HL-60/S4 treated with retinoic acid at 250 ng/mL for 4 days and 3 days (cell line): ENCODE data around the gene STXBP6.

Experiments
- in situ Hi-C: fragments of 300-500 bp; cut with MboI; formaldehyde crosslinking; loops from 2 replicates; pipeline ENCODE4 v1.7.0; 2022; ENCODE audit warnings: low sequenced_read_pairs

STXBP6 gene

DNA sequence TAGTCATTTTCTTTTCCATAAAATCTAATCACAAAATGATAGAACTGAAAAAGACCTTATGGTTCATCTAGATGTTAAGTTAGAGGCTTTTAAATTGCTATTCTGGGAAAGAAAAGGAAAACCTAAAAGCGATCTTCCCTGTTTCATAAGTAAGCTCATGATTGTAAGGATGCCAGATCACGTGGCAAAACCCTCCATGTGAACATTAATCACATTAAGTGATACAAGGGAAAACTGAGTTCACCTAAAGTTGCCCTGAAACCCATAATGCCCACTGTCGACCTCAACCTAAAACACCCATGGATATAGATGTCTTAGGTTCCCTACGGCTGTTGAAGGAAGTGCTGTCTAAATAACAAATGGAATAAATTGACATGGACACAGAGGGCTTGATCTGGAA, 3.0 kb upstream of the STXBP6 start:
- in situ Hi-C loops = no loop called here

DNA sequence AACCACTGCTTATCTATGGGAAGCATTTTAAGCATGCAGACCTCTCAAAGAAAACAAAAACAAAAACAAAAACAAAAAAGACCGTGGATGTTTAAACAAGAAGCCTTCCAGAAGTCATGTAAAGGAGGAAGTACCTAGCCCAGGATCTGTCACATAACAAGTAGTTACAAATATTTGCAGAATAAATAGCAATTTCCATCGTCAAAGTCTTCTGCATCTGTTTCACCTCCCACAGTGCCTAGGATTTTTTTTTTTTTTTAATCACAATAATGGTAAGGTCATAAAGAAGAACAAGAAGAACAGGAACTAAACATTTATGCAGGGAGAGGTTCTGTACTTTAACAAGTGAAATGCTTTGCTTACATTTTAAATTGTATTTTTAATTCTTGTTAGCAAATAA, 2.4 kb upstream of the STXBP6 start:
- in situ Hi-C loops = no loop called here

DNA sequence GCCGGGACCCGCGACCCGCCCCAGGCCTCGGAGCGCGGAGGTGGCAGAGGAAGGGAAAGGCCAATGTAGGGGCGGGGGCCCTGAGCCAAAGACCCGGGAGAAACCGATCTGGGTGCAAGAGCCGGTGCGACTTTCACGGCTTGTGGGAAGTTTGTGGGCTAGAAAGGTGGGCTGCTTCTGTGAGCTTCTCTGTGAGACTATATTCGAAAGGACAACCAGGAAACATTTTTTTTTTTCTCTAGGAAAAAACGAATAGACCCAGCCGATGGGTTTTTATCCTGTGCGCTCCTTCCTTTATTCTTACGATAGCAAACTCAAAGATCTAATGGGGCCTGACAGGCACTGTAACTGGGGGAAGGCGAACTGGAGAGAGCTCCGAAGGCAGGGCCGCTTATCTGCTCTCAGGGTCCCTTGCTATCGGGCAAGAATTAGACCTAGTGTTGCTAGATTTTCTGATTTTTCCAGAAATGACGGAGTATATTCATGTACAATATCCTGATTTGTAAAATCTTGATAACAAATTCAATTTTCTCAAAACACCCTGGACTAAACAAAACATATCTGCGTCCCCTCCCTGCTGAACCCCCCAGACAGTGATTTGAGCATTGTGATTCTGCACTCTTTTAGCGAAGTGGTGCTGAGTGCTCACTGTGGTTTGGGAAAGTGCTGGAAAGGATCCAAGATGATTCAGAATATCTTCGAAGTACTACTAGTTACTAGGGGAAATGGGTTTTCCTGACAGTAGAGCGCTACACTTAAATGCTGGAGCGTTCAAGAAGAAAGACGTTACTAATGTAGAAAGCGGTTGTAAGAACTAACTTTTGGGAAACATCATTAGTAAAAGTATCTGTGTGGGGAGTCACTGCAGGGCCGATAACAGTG, 563 bp upstream of the STXBP6 start:
- in situ Hi-C loops = no loop called here

DNA sequence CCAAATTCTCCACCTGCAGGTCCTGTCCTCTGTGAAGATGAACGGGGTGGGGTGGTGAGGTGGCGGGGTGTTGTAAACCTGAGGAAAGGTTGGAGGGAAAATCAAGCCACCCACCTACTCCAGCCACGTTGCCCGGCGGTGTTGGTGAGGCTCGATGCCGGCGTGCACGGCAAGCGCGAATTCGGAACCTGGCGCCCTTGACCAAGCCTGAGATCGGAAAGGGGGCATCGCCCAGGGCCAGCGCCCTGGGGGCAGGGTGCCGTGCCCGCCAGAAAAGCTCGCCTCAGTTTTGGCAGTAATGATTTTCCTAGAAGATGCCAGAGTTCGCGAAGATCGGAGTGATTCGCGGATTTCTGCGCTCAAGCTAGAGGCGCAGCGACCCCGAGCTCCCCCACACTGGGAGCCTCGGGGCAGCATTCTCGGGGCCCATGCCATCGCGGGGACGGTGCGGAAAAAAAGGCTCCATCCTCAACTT, 817 bp downstream of the STXBP6 start:
- in situ Hi-C loops = no loop called here

DNA sequence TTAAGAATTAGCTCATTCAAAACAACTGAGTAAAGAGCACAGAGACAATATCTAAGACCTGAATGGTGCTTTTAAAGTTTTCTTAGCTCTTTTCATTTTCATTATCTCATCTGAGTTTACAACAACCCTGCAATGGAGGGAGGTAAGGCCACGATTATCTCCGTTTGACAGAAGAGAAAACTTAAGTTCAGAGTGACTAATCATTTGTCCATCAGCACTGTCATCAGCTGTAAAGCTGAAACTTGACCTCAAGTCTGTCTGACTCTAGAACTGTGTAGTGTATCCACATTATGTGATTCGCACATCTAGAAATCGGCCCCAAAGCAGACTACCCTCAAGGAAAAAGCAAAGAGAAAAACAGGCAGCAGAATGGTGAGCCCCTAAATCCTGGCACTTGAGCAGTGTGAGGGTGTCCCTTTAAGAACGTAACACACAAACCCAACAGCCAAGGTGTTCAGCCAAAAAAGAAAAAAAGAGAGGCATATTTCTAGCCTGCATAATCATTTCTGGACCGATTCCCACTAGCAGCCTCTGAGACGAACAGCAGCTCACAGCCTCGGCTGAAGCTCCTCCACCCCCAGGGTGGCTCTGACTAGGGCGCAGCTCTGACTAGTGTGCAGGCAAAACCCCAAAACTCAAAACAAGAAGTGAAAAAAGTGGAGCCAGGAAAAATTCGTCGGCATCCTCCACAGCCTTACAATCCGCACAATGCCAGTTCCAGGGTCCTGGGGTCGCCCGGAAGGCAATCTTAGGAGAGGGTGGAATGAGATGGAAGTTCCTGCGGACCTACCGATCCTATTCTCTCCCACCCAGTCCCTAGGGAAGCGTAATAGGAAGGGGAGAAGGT, 1.6 kb downstream of the STXBP6 start:
- in situ Hi-C loops = no loop called here

DNA sequence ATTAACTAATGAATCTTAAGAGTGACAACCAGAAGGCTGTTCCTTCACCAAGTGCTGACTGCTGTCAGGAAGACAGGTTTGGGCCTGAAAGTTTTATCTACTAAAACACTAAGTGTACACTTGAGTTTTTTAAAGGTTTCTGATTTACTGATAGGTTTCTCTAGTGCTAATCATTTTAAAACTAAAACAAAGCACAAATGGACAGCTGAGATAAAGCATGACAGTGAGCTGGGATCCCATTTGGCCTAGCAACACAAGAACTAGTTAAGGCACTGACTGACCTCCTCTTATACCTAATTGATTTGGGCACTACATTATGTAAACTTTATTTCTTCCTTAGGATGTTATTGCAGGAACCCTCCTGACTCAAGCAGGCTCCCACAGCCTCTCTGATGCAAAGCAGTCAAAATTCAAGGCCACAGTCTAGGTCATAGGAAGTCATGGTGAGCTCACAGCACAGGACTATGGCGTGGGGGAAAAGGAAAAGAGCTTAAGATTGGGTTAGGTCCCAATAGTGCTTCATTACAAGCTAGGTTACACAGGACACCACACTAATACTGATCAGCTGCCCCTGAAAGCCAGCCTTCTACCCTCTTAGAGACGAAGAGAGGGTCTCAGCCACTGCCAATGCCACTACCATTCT, 3.5 kb downstream of the STXBP6 start:
- in situ Hi-C loops = no loop called here

DNA sequence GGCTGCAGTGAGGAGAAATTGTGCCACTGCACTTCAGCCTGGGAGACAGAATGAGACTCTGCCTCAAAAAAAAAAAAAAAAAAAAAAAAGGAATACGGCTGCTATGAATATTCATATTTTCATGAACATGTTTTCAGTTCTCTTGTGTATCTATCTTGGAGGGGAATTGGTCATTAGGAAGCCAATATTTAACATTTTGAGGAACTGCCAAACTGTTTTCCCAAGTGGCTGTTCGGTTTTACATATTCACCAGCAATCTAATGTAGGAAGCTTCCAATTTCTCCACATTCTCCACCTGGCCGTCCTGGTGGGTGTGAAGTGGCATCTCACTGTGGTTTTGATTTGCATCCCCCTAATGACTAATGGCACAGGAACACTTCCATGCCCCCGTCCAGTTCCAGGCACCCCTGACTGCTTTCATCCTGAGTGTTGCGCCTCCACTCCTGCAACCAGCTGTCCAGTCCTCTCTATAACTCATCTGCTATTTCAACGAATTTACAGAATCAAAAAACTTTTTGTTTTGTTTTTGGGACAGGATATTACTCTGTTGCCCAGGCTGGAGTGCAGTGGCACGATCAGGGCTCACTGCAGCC, 5.7 kb downstream of the STXBP6 start:
- in situ Hi-C loops = no loop called here

DNA sequence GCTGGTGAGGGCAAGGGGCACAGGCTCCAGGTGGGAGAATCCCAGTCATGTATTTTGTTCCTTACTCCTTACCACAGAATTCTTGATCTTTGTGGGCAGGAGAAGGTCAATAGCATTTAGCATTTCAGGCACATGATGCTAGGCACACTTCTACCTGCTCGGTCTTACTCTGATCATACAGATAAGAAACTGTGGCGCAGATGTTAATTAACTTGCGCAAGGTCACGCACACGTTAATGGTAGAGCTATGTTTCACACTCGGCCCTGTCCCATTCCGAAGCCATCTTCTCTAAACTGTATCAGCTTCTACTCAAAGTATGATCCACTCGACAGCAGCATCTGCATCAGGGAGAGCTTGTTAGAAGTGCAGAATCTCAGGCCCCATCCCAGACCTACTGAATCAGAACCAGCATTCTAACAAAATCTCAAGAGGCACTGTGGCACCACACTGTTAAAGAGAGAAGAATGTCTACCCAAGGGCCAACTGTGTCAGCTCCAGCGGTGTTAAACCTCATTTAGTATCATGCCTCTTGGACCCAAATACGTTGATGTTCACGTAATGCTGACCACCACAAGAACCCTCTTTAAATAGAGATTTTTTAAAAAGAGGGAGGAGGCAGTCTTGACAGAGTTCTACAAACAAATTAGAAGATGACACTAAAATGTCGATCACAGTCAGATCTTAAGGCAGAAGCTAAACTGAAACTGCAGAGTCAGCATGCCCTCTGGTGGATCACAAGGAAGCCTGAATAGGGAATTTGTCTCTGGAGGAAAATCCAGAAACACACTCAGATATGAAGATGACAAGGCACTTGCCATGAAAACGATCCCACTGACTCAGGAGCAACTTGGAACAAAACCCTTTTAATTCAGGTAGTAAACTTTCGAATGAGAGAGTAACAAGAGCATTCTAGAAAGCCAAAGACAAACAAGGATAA, 7.3 kb downstream of the STXBP6 start:
- in situ Hi-C loops = no loop called here

DNA sequence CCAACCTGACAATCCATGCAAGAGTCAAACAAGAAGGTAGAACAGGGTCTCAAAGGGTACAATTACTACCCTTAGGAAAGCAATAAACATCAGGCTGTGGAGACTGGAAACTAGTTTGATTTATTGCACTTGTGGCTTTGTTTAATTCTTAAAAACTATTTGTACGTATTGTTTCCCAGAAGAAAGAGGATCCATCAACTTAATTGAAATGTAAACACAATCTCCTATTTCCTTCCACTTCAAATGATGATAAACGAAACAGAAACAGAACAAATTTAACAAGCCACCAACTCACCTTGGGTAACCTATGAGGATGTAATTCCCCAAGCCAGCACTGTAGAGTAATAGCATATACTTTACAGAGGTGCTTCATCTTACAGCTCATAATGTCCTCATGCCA, 8.0 kb downstream of the STXBP6 start:
- in situ Hi-C loops = no loop called here

DNA sequence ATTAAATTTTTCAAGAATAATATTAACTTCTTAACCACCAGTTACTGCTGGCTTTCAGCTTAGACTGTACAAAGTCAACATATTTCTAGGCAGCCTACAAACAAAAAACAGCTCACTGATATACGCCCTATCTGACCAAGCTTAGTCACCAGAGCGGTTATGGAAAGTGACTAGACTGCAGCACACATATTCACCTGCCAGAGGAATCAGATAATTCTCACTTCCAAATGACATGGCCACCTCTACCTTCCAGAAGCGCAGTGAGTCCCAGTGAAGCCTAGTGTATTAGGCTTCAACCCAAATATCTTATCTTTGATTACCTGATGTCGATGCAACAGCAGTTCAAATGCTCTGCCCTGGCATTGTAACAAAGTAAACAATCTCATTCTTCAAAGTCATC, 8.5 kb downstream of the STXBP6 start:
- in situ Hi-C loops = no loop called here

DNA sequence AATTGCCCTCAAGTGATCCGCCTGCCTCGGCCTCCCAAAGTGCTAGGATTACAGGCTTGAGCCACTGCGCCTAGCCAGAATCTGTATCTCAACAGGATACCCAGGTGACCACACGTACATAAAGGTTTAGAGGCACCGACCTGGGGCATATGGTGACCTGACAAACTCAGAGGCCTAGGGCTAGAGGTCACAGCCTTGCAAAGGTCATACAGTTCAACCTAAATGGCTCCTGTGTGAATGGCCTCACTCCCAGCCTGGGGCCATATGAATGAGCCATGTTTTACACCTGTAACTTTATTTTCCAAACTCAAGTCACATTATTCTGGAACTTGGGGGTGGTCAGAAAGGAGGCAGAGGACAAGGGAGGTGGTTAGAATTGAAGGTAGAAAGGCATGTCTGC, 10.0 kb downstream of the STXBP6 start:
- in situ Hi-C loops = no loop called here

DNA sequence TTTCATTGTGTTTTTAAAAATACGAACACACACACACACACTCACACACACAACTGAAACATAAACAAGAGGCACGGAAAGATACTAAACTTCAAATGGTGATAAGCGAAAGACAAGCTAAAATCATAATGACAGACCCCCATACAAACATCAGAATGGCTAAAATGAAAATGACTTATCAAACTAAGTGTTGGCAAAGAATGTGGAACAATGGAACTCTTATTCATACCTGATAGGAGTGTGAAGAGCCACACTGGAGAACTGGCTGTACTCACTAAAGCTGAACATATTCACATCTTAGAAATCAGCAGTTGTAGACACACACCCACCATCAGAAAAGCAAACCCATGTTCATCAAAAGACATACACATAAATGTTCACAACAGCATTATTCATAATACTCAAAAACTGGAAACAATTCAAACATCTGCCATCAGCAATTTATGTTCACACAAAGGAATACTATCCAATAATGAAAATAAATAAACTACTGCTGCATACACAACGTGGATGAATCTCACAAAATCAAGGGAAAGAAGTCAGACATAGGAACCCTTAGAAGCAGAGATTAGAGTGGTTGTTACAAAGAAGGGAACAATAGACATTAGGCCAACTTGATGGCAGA, 11.8 kb downstream of the STXBP6 start:
- in situ Hi-C loops = no loop called here

DNA sequence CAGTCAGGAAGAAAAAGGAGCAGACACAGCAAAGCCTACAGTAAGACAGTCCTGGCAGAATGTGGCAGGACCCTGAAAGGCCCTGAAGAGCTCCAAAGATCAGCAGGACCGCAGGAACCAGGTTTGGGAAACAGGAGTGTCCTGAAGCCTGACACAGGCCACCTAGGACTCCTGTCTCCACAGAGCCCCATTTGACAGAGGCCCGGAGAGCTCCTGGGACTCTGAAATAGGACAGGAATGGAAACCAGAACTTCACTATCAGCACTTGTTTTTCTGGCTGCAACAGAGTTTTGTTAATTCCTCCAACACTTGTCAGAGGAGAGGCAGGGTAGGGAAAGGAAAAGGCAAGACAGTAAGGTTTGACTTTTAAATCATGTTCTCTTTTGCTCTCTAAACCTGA, 12.9 kb downstream of the STXBP6 start:
- in situ Hi-C loops = no loop called here

DNA sequence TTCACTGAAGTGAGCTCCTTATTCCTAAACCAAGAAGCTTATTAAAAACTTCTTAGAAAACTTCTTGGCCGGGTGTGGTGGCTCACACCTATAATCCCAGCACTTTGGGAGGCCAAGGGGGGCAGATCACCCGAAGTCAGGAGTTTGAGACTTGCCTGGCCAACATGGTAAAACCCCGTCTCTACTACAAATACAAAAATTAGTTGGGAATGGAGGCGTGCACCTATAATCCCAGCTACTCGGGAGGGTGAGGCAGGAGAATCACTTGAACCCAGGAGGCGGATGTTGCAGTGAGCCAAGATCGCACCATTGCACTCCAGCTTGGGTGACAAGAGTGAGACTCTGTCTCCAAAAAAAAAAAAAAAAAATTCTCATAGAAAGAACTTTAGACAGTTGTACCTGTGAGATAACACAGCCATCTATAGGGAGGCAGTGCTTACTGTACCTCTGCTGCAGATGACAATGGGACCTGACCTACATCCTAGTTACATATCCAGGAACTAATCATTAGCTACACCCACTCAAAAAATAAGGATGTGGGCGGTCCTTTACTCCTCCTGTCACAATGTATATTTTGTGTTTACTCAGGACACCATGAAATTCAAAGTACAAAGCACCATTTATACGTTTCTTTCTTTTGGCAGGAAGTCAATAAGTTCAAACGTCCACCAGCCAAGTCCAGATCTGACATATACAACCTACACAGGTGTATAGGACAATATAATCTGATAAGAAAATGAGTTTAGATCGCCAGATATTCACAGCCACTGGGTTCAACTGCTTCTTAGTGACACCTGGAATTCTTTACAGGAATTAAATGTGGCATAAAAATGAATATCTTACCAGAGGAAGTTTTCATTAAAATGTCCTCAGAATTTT, 14.9 kb downstream of the STXBP6 start:
- in situ Hi-C loops = no loop called here

DNA sequence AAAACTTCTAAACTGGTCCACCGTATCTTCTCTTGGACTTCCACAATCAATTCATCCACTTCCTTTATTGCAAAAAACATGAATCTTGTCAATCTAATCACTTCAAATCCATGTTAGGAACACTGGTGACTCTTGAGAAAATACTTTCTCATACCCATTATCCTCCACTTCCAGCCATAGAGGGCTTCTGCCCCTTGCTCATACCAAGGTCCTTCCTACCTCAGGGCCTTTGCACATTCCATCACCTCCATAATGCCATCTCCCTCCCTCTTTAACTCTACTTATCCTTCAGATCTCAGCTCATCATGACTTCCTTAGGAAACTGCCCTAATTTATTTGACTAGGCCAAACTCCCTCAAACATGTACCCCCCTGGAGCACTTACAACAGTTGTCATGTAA, 16.6 kb downstream of the STXBP6 start:
- in situ Hi-C loops = no loop called here

DNA sequence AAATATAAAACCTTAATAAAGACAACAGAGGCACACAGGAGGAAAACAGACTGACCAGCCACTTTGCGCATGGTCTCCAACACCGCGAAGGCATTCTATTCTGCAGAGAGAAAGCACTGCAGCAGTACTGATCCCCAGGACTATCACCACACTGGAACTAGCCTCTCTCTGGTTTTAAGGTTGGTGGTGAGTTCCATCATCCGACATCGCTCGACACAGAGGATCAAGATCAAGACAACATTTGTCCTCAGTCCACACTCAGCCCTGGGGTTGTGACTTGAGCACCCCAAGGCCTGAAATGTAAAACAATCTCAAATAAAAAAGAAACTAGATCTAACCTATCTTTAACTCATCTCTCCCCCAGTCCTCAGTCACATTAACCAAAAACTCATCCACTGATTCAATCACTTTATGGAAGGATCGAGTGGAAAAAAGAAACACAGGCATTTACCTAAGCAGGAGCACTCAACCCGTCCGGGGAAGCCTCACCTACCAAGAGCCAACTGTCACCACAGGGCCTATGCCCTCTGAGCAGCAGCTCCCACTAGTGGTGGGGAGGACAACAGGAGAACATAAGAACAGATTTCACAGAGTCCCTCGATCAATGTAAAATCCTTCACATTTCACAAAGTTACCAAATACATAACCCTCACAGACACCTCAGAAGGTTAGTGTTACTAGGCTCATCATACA, 17.7 kb downstream of the STXBP6 start:
- in situ Hi-C loops = no loop called here

DNA sequence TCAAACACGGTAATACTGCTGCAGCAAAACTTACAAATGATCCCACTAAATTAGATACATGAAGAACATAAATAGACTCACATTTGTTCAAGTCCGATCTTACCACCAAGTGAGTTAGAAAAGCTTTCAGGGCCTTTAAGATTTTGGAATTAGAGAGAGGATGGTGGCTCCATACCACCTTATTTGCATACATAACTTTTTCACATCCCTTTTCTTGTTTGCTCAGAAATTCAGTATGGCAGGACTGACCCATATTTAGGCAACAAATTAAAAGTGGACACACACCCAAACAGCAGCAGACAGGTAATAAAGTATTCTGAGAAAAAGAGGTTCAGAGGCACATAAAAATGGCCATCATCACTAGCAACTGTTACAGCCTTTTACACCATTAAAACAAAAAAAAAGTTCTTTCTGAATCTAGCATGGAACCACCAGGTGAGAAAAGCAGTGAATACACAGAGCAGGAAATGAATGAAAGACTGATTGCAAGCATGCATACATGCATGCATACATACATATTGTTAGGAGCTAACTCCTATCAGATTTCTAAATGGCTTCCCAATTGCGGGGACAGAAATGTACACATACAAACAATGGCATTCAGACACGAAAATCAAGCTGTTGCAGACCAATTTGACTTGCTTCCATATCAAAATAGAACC, 23.3 kb downstream of the STXBP6 start:
- in situ Hi-C loops = no loop called here
